ENCODE measurements around the gene FAM168A. TPM values are rescaled to one million over a fixed set of nuclear protein-coding genes. Genes with fewer than 3 reads are reported as not detected.

The FAM168A gene
- total RNA-seq, 1 experiment from 2014 or later: 62.8 TPM

GRCh38 chr11:73498343-73498742, 99.6 kb downstream of the FAM168A start:
- POLR2A ChIA-PET: no interaction called here
- ATAC-seq: no peak
- intact Hi-C loops (cut with micrococcal nuclease; ENCODE audit: unreplicated experiment) (no loop called here), in situ Hi-C loops (cut with HindIII; ENCODE audit: low pct_unique_long_range_greater_than_20kb, low sequenced_read_pairs) (no loop called here)
- Histone ChIP-seq H3K4me1 (ENCODE audit: control insufficient read depth, insufficient read depth, low read length) (no peaks in the 10 kb centered on the region), H3K4me3 (ENCODE audit: low read depth in 2 of 2, low read length in 2 of 2) (no peak overlapping the region), H3K27me3 (ENCODE audit: control insufficient read depth, insufficient read depth, low read length) (no peaks in the 10 kb centered on the region), H3K9me3 (ENCODE audit: control insufficient read depth, insufficient read depth, low read depth, low read length) (no peaks in the 10 kb centered on the region), H3K36me3 (ENCODE audit: control insufficient read depth, insufficient read depth, low read length) (no peaks in the 10 kb centered on the region), H3K27ac (ENCODE audit: low read length) (no peak overlapping the region)
- BruUV-seq (replicated peaks): no TSS peak
- no peak for DNase-seq (ENCODE audit: low read depth, low spot score)
- TF ChIP-seq SIN3A (IDR thresholded peaks at IDR 0.05; ENCODE audit: borderline replicate concordance, insufficient read depth, low read depth, low read length): no peak
- TF ChIP-seq REST (IDR thresholded peaks at IDR 0.05; ENCODE audit: insufficient read depth in 1 of 2, low read depth in 2 of 2, low read length in 1 of 2): no peak
- no peak for TF ChIP-seq CTCF (IDR thresholded peaks at IDR 0.05)
- CTCF ChIA-PET: no interaction called here

- in situ Hi-C loops (cut with HindIII; ENCODE audit: low pct_unique_long_range_greater_than_20kb, low sequenced_read_pairs) (no loop called here), intact Hi-C loops (cut with micrococcal nuclease; ENCODE audit: unreplicated experiment) (no loop called here)
- ATAC-seq: no peak
- Histone ChIP-seq H3K36me3 (ENCODE audit: control insufficient read depth, insufficient read depth, low read length) (no peaks in the 10 kb centered on the region), H3K27me3 (ENCODE audit: control insufficient read depth, insufficient read depth, low read length) (no peaks in the 10 kb centered on the region), H3K4me3 (ENCODE audit: low read depth in 2 of 2, low read length in 2 of 2) (no peak overlapping the region), H3K4me1 (ENCODE audit: control insufficient read depth, insufficient read depth, low read length) (no peaks in the 10 kb centered on the region), H3K27ac (ENCODE audit: low read length) (no peak overlapping the region), H3K9me3 (ENCODE audit: control insufficient read depth, insufficient read depth, low read depth, low read length) (no peaks in the 10 kb centered on the region)
- ChIA-PET POLR2A (no interaction called here), CTCF (no interaction called here)
- TF ChIP-seq POLR2AphosphoS5 (IDR thresholded peaks at IDR 0.05; ENCODE audit: low read depth, low read length): no peak
- no peak for TF ChIP-seq CTCF (IDR thresholded peaks at IDR 0.05)
- TF ChIP-seq TCF7L2 (IDR thresholded peaks at IDR 0.05; ENCODE audit: low read depth, low read length): no peak
- no peak for TF ChIP-seq SIN3A (IDR thresholded peaks at IDR 0.05; ENCODE audit: borderline replicate concordance, insufficient read depth, low read depth, low read length)
- no peak for TF ChIP-seq REST (IDR thresholded peaks at IDR 0.05; ENCODE audit: insufficient read depth in 1 of 2, low read depth in 2 of 2, low read length in 1 of 2)
- no TSS peak for BruUV-seq (replicated peaks)
- no peak for DNase-seq (ENCODE audit: low read depth, low spot score)
These were observed 101.8 kb downstream of the FAM168A start for GRCh38 chr11:73496134-73496533.
